ENCODE results near the gene NAA30. TPM values are rescaled to one million over a fixed set of nuclear protein-coding genes. Genes with fewer than 3 reads are reported as not detected.

The NAA30 gene
- total RNA-seq, 1 experiment from 2014 or later: 13.1 TPM

DNA sequence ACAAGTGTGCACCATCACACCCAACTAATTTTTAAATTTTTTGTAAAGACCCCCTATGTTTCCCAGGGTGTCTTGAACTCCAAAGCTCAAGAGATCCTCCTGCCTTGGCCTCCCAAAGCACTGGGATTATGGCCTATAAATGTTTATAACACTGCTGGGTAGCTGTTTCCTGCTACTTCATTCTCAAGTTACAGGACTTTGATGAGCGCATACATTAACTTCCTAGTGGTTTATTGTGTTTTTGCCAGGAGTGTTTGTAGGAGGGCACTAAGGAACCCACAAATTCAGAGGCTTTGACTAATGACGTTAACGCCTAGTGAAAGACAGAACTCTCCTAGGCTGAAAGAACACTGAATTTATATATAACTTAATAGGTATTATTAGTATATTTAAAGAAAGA lies 15.2 kb upstream of the NAA30 start:
- Histone ChIP-seq H3K9me3 (ENCODE audit: control insufficient read depth, insufficient read depth, low read depth, low read length) (no peaks in the 10 kb centered on the region), H3K4me3 (ENCODE audit: low read depth in 2 of 2, low read length in 2 of 2) (no peak overlapping the region), H3K36me3 (ENCODE audit: control insufficient read depth, insufficient read depth, low read length) (no peaks in the 10 kb centered on the region), H3K27ac (ENCODE audit: low read length) (no peak overlapping the region), H3K4me1 (ENCODE audit: control insufficient read depth, insufficient read depth, low read length) (no peaks in the 10 kb centered on the region), H3K27me3 (ENCODE audit: control insufficient read depth, insufficient read depth, low read length) (no peaks in the 10 kb centered on the region)
- intact Hi-C loops (cut with micrococcal nuclease; ENCODE audit: unreplicated experiment) (loop anchor here (10.0 kb wide), 1 partner anchor 50 kb away; no protein-coding TSS in a partner anchor), in situ Hi-C loops (cut with HindIII; ENCODE audit: low pct_unique_long_range_greater_than_20kb, low sequenced_read_pairs) (no loop called here)
- CTCF ChIA-PET: no interaction called here
- POLR2A ChIA-PET: no interaction called here
- ATAC-seq: no peak
- TF ChIP-seq TCF7L2 (IDR thresholded peaks at IDR 0.05; ENCODE audit: low read depth, low read length): no peak
- no peak for TF ChIP-seq SIN3A (IDR thresholded peaks at IDR 0.05; ENCODE audit: borderline replicate concordance, insufficient read depth, low read depth, low read length)
- TF ChIP-seq, protein P1, sequence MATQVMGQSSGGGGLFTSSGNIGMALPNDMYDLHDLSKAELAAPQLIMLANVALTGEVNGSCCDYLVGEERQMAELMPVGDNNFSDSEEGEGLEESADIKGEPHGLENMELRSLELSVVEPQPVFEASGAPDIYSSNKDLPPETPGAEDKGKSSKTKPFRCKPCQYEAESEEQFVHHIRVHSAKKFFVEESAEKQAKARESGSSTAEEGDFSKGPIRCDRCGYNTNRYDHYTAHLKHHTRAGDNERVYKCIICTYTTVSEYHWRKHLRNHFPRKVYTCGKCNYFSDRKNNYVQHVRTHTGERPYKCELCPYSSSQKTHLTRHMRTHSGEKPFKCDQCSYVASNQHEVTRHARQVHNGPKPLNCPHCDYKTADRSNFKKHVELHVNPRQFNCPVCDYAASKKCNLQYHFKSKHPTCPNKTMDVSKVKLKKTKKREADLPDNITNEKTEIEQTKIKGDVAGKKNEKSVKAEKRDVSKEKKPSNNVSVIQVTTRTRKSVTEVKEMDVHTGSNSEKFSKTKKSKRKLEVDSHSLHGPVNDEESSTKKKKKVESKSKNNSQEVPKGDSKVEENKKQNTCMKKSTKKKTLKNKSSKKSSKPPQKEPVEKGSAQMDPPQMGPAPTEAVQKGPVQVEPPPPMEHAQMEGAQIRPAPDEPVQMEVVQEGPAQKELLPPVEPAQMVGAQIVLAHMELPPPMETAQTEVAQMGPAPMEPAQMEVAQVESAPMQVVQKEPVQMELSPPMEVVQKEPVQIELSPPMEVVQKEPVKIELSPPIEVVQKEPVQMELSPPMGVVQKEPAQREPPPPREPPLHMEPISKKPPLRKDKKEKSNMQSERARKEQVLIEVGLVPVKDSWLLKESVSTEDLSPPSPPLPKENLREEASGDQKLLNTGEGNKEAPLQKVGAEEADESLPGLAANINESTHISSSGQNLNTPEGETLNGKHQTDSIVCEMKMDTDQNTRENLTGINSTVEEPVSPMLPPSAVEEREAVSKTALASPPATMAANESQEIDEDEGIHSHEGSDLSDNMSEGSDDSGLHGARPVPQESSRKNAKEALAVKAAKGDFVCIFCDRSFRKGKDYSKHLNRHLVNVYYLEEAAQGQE (IDR thresholded peaks at IDR 0.05; ENCODE audit: insufficient read depth in 1 of 2, low read depth in 2 of 2, low read length in 1 of 2): no peak
- TF ChIP-seq POLR2AphosphoS5 (IDR thresholded peaks at IDR 0.05; ENCODE audit: low read depth, low read length): no peak
- TF ChIP-seq, protein P2, sequence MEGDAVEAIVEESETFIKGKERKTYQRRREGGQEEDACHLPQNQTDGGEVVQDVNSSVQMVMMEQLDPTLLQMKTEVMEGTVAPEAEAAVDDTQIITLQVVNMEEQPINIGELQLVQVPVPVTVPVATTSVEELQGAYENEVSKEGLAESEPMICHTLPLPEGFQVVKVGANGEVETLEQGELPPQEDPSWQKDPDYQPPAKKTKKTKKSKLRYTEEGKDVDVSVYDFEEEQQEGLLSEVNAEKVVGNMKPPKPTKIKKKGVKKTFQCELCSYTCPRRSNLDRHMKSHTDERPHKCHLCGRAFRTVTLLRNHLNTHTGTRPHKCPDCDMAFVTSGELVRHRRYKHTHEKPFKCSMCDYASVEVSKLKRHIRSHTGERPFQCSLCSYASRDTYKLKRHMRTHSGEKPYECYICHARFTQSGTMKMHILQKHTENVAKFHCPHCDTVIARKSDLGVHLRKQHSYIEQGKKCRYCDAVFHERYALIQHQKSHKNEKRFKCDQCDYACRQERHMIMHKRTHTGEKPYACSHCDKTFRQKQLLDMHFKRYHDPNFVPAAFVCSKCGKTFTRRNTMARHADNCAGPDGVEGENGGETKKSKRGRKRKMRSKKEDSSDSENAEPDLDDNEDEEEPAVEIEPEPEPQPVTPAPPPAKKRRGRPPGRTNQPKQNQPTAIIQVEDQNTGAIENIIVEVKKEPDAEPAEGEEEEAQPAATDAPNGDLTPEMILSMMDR (IDR thresholded peaks at IDR 0.05): no peak
- DNase-seq (ENCODE audit: low read depth, low spot score): no peak
- no TSS peak for BruUV-seq (replicated peaks)

DNA sequence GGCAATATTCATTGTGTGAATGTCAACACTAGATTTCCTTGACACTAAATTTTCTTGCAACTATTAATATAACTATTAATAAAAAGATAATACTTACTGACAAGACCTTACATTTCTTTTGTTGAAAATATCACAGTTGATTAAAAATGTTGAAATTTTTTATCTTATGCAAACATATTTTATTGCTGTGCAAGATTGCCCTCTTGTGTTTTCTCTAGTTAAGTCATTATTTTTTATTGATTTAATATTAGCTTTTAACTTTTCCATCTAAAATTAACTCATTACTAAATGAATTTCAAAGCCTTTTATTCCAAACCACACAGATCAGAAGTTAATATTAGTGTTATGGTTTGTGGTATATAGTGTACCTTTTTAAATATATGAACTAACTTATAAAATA lies 11.7 kb upstream of the NAA30 start:
- TF ChIP-seq SIN3A (IDR thresholded peaks at IDR 0.05; ENCODE audit: borderline replicate concordance, insufficient read depth, low read depth, low read length) (no peak), TCF7L2 (IDR thresholded peaks at IDR 0.05; ENCODE audit: low read depth, low read length) (no peak), POLR2AphosphoS5 (IDR thresholded peaks at IDR 0.05; ENCODE audit: low read depth, low read length) (no peak)
- TF ChIP-seq, protein P2 (IDR thresholded peaks at IDR 0.05): no peak
- TF ChIP-seq, protein P1 (IDR thresholded peaks at IDR 0.05; ENCODE audit: insufficient read depth in 1 of 2, low read depth in 2 of 2, low read length in 1 of 2): no peak
- DNase-seq (ENCODE audit: low read depth, low spot score): no peak
- no peaks in the 10 kb centered on the region for H3K27me3 ChIP-seq (ENCODE audit: control insufficient read depth, insufficient read depth, low read length)
- in situ Hi-C loops (cut with HindIII; ENCODE audit: low pct_unique_long_range_greater_than_20kb, low sequenced_read_pairs) (no loop called here), intact Hi-C loops (cut with micrococcal nuclease; ENCODE audit: unreplicated experiment) (loop anchor here (10.0 kb wide), 1 partner anchor 54 kb away; no protein-coding TSS in a partner anchor)
- H3K36me3 ChIP-seq (ENCODE audit: control insufficient read depth, insufficient read depth, low read length): no peaks in the 10 kb centered on the region
- H3K9me3 ChIP-seq (ENCODE audit: control insufficient read depth, insufficient read depth, low read depth, low read length): no peaks in the 10 kb centered on the region
- no peaks in the 10 kb centered on the region for H3K4me1 ChIP-seq (ENCODE audit: control insufficient read depth, insufficient read depth, low read length)
- H3K4me3 ChIP-seq (ENCODE audit: low read depth in 2 of 2, low read length in 2 of 2): no peak overlapping the region
- ATAC-seq: no peak
- BruUV-seq (replicated peaks): no TSS peak
- ChIA-PET POLR2A (no interaction called here), CTCF (no interaction called here)
- no peak overlapping the region for H3K27ac ChIP-seq (ENCODE audit: low read length)

Measured in Panc1 (cell line).